ENCODE measurements around the gene TTF1.

DNA sequence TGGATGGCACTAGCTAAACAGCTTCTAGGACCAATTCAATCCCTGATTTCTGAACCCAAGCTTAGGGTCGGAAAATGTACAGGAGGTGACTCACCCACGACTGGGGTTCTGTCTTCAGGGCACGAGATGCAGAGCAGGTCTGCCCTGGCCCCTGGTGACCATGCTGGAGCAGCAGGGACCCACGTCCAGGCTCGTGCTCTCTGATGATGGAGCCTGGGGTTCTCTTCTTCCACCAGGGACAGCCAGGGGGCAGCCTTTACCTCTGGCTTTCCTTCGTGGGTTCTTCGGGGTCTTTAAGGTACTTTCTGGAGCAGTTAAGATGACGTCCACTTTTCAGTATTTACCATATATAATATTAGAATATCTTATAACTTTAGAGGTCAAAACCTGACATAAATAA is 5.4 kb upstream of the TTF1 start:
- TF ChIP-seq, protein P1, sequence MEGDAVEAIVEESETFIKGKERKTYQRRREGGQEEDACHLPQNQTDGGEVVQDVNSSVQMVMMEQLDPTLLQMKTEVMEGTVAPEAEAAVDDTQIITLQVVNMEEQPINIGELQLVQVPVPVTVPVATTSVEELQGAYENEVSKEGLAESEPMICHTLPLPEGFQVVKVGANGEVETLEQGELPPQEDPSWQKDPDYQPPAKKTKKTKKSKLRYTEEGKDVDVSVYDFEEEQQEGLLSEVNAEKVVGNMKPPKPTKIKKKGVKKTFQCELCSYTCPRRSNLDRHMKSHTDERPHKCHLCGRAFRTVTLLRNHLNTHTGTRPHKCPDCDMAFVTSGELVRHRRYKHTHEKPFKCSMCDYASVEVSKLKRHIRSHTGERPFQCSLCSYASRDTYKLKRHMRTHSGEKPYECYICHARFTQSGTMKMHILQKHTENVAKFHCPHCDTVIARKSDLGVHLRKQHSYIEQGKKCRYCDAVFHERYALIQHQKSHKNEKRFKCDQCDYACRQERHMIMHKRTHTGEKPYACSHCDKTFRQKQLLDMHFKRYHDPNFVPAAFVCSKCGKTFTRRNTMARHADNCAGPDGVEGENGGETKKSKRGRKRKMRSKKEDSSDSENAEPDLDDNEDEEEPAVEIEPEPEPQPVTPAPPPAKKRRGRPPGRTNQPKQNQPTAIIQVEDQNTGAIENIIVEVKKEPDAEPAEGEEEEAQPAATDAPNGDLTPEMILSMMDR (IDR thresholded peaks at IDR 0.05 in 4 of 5, conservative IDR thresholded peaks at IDR 0.05 in 1 of 5) = no peak
- no peak for TF ChIP-seq POLR2A (IDR thresholded peaks at IDR 0.05)

Measured in gastrocnemius medialis (tissue), 4 donors.